CD4-positive, alpha-beta T cell treated with Interleukin-15 for 1 hour (primary cell): ENCODE data around the gene NTNG1.
"Not testable (repeated sequence)": the region's sequence is repeated elsewhere in the genome, so short reads cannot be mapped to it uniquely, and the experiment has no call there.

Experiments
- DNase-seq: peaks from one replicate; pipeline ENCODE4 v3.0.0-alpha.2; 2020

NTNG1 gene

GRCh38 chr1:107145637-107146036 lies 4.8 kb downstream of the NTNG1 start:
- no peak for DNase-seq

GRCh38 chr1:107147843-107148242 lies 7.0 kb downstream of the NTNG1 start:
- no peak for DNase-seq

GRCh38 chr1:107149946-107150345 lies 9.1 kb downstream of the NTNG1 start:
- no peak for DNase-seq

- no peak for DNase-seq
These were observed 10.5 kb downstream of the NTNG1 start for GRCh38 chr1:107151295-107151694.

GRCh38 chr1:107152395-107152794 lies 11.6 kb downstream of the NTNG1 start:
- DNase-seq = no peak

- DNase-seq = no peak
These were observed 12.2 kb downstream of the NTNG1 start for GRCh38 chr1:107153014-107153413.

GRCh38 chr1:107158496-107158895 lies 17.7 kb downstream of the NTNG1 start:
- DNase-seq = no peak

- no peak for DNase-seq
These were observed 18.2 kb downstream of the NTNG1 start for GRCh38 chr1:107158991-107159390.

- DNase-seq = no peak
These were observed 21.9 kb downstream of the NTNG1 start for GRCh38 chr1:107162745-107163144.

- DNase-seq = not testable (repeated sequence)
These were observed 24.1 kb downstream of the NTNG1 start for GRCh38 chr1:107164901-107165300.

- DNase-seq = no peak
These were observed 28.8 kb downstream of the NTNG1 start for GRCh38 chr1:107169615-107170014.

GRCh38 chr1:107171333-107171732 lies 30.5 kb downstream of the NTNG1 start:
- no peak for DNase-seq

- no peak for DNase-seq
These were observed 31.8 kb downstream of the NTNG1 start for GRCh38 chr1:107172450-107173170.

- no peak for DNase-seq
These were observed 34.5 kb downstream of the NTNG1 start for GRCh38 chr1:107175102-107175909.

GRCh38 chr1:107181253-107181969 lies 40.6 kb downstream of the NTNG1 start:
- no peak for DNase-seq

- no peak for DNase-seq
These were observed 42.2 kb downstream of the NTNG1 start for GRCh38 chr1:107183011-107183410.

GRCh38 chr1:107184888-107185287 lies 44.0 kb downstream of the NTNG1 start:
- no peak for DNase-seq

- no peak for DNase-seq
These were observed 46.6 kb downstream of the NTNG1 start for GRCh38 chr1:107187399-107187798.

- no peak for DNase-seq
These were observed 47.3 kb downstream of the NTNG1 start for GRCh38 chr1:107188160-107188559.

GRCh38 chr1:107194380-107194779 lies 53.5 kb downstream of the NTNG1 start:
- no peak for DNase-seq

GRCh38 chr1:107195476-107195875 lies 54.6 kb downstream of the NTNG1 start:
- no peak for DNase-seq

GRCh38 chr1:107196973-107197562 lies 56.2 kb downstream of the NTNG1 start:
- no peak for DNase-seq

GRCh38 chr1:107198561-107198960 lies 57.7 kb downstream of the NTNG1 start:
- DNase-seq = no peak
